Measurements from ENCODE around the gene NUS1. TPM values are rescaled to one million over a fixed set of nuclear protein-coding genes. Genes with fewer than 3 reads are reported as not detected.

Gene NUS1
- total RNA-seq, 1 donor from 2014 or later = 34.7 TPM

Other genes starting within 250 kb of the NUS1 start
- gene ROS1, start 249.5 kb upstream of the NUS1 start, total RNA-seq = under 0.01 TPM
- gene DCBLD1, start 192.8 kb upstream of the NUS1 start, total RNA-seq = 3.2 TPM
- gene GOPC, start 73.0 kb upstream of the NUS1 start, total RNA-seq = 51.9 TPM
- 80.4 TPM for gene SLC35F1, start 231.8 kb downstream of the NUS1 start, total RNA-seq